A673 (cell line): Measurements from ENCODE around the gene NPC2.

Source experiments
- CTCF ChIP-seq: fragments of 300-800, 200-600 bp; sonication (generic); conservative IDR thresholded peaks from 2 replicates; pipeline ENCODE4 v1.5.1; 2017; ENCODE audit warnings: low read depth, mild to moderate bottlenecking, antibody characterized with exemption, low read length, moderate library complexity, mixed read lengths
- EZH2 ChIP-seq: fragments of 200-600 bp; sonication (generic); IDR thresholded peaks from 2 replicates; pipeline ENCODE4 v1.6.1; 2017; ENCODE audit warnings: borderline replicate concordance, low read depth, mild to moderate bottlenecking, mixed read lengths, antibody characterized with exemption, low read length; ENCODE audit not compliant: poor library complexity, severe bottlenecking

GRCh38 chr14:74532246-74532645 lies 39.1 kb upstream of the NPC2 start:
- no peak for TF ChIP-seq CTCF
- no peak for TF ChIP-seq EZH2
